Panc1 (cell line): ENCODE measurements around the gene ZFAND6.

Experiments
- CTCF ChIP-seq: fragments of 450-650 bp; IDR thresholded peaks from 2 replicates; pipeline ENCODE4 v1.5.1; 2017; ENCODE audit warnings: mild to moderate bottlenecking
- SIN3A ChIP-seq: IDR thresholded peaks from 2 replicates; pipeline ENCODE4 v1.6.1; 2012; ENCODE audit warnings: low read depth, mild to moderate bottlenecking, low read length, moderate library complexity, borderline replicate concordance; ENCODE audit not compliant: insufficient read depth
- TCF7L2 ChIP-seq: IDR thresholded peaks from 2 replicates; pipeline ENCODE4 v1.6.1; 2011; ENCODE audit warnings: mild to moderate bottlenecking, low read depth, low read length, inconsistent platforms

GRCh38 chr15:80123034-80123433 is 63.6 kb downstream of the ZFAND6 start:
- TF ChIP-seq SIN3A = no peak
- no peak for TF ChIP-seq CTCF
- TF ChIP-seq TCF7L2 = no peak
